ENCODE results near the gene KCNH8.
"Not testable (repeated sequence)": the region's sequence is repeated elsewhere in the genome, so short reads cannot be mapped to it uniquely, and the experiment has no call there.

The KCNH8 gene

GRCh38 chr3:19183584-19183983, 35.3 kb downstream of the KCNH8 start:
- no peak for DNase-seq

- DNase-seq: no peak
Observed at GRCh38 chr3:19190126-19190525, 41.8 kb downstream of the KCNH8 start.

GRCh38 chr3:19190602-19191001, 42.3 kb downstream of the KCNH8 start:
- no peak for DNase-seq

- no peak for DNase-seq
Observed at GRCh38 chr3:19199131-19199530, 50.8 kb downstream of the KCNH8 start.

- no peak for DNase-seq
Observed at GRCh38 chr3:19202303-19202702, 54.0 kb downstream of the KCNH8 start.

- no peak for DNase-seq
Observed at GRCh38 chr3:19202754-19203153, 54.4 kb downstream of the KCNH8 start.

- no peak for DNase-seq
Observed at GRCh38 chr3:19206540-19206939, 58.2 kb downstream of the KCNH8 start.

GRCh38 chr3:19213603-19214220, 65.4 kb downstream of the KCNH8 start:
- DNase-seq: no peak

GRCh38 chr3:19215427-19215826, 67.1 kb downstream of the KCNH8 start:
- no peak for DNase-seq

GRCh38 chr3:19216669-19217337, 68.5 kb downstream of the KCNH8 start:
- no peak for DNase-seq

GRCh38 chr3:19220311-19220710, 72.0 kb downstream of the KCNH8 start:
- no peak for DNase-seq

- no peak for DNase-seq
Observed at GRCh38 chr3:19221081-19221480, 72.8 kb downstream of the KCNH8 start.

GRCh38 chr3:19226479-19226878, 78.2 kb downstream of the KCNH8 start:
- DNase-seq: no peak

- no peak for DNase-seq
Observed at GRCh38 chr3:19228167-19228566, 79.9 kb downstream of the KCNH8 start.

GRCh38 chr3:19229086-19229485, 80.8 kb downstream of the KCNH8 start:
- no peak for DNase-seq

- not testable (repeated sequence) for DNase-seq
Observed at GRCh38 chr3:19229881-19230280, 81.6 kb downstream of the KCNH8 start.

GRCh38 chr3:19231792-19232461, 83.6 kb downstream of the KCNH8 start:
- DNase-seq: no peak

- DNase-seq: no peak
Observed at GRCh38 chr3:19232566-19232965, 84.3 kb downstream of the KCNH8 start.

GRCh38 chr3:19233882-19234784, 85.8 kb downstream of the KCNH8 start:
- DNase-seq: not testable (repeated sequence)

GRCh38 chr3:19248143-19248542, 99.8 kb downstream of the KCNH8 start:
- DNase-seq: no peak

GRCh38 chr3:19248767-19249166, 100.5 kb downstream of the KCNH8 start:
- no peak for DNase-seq

GRCh38 chr3:19250959-19251610, 102.8 kb downstream of the KCNH8 start:
- DNase-seq: no peak

GRCh38 chr3:19254189-19254588, 105.9 kb downstream of the KCNH8 start:
- DNase-seq: no peak
